HCT116 (cell line): Measurements from ENCODE around the gene SARM1. TPM values are rescaled to one million over a fixed set of nuclear protein-coding genes. Genes with fewer than 3 reads are reported as not detected.

Experiments
- ATAC-seq: fragments of 200-7000 bp; cut with Tn5 transposase; 2 replicates; pipeline ENCODE4 v1.9.1; 2020; ENCODE audit warnings: mild to moderate bottlenecking, moderate library complexity
- BruUV-seq: library from RNA; stranded (reverse); fragments of 400-500 nt; replicated peaks from 2 replicates; lab custom pipeline; 2021; lab: Mats Ljungman, UMichigan
- CTCF ChIA-PET: fragments of 300-600 bp; sonication (Branson Sonifier 250); formaldehyde crosslinking; loops from one replicate; lab custom pipeline; 2021; ENCODE audit warnings: antibody characterized with exemption; lab: Charles Lee
- POLR2A ChIA-PET: fragments of 300-600, 350-600 bp; sonication (Branson Sonifier 250); formaldehyde crosslinking; loops from one replicate; lab custom pipeline; 2021; ENCODE audit warnings: antibody characterized with exemption; lab: Charles Lee
- RAD21 ChIA-PET, 2 experiments: fragments of 300-600 bp; sonication (Branson Sonifier 250); formaldehyde crosslinking; loops; one replicate each; lab custom pipeline; 2023; ENCODE audit warnings: low total read pairs in 2 of 2; ENCODE audit not compliant: uncharacterized antibody in 2 of 2, unreplicated experiment in 2 of 2, low non-redundant PET in 1 of 2; lab: Charles Lee
- DNase-seq: peaks from one replicate; pipeline ENCODE4 v3.0.0-alpha.2; 2010; ENCODE audit warnings: low read depth, low spot score
- H2AFZ ChIP-seq: fragments of 200-600 bp; shearing (Covaris generic), sonication (generic); 2 replicates; pipeline ENCODE4 v1.6.1; 2017; ENCODE audit warnings: low read depth, mixed run types, mixed read lengths, antibody characterized with exemption, low read length; ENCODE audit not compliant: poor library complexity, severe bottlenecking
- H3K27ac ChIP-seq: 2 replicates; pipeline ENCODE4 v1.5.1; 2012; ENCODE audit warnings: low read depth, low read length
- H3K27me3 ChIP-seq: fragments of 200-600 bp; sonication (generic); 2 replicates; pipeline ENCODE4 v1.6.1; 2016; ENCODE audit warnings: mixed run types, low read length, mixed read lengths; ENCODE audit not compliant: insufficient read depth
- H3K36me3 ChIP-seq, 2 experiments: fragments of 200-500 bp in 1 of 2; fragments of 200-600 bp in 1 of 2; sonication (Bioruptor generic) in 1 of 2; sonication (generic) in 1 of 2; 2 replicates each; pipeline versions ENCODE4 v1.5.1 to v1.6.1; 2014 to 2016; ENCODE audit warnings: low read length in 2 of 2, inconsistent platforms in 1 of 2, mixed read lengths in 1 of 2, mixed run types in 1 of 2; ENCODE audit not compliant: insufficient read depth in 2 of 2, control insufficient read depth in 1 of 2
- H3K4me1 ChIP-seq, 2 experiments: fragments of 200-600 bp in 1 of 2; sonication (generic) in 1 of 2; 2 replicates each; pipeline versions ENCODE4 v1.5.1 to v1.6.1; 2012 to 2017; ENCODE audit warnings: low read length in 2 of 2, inconsistent platforms in 1 of 2, mild to moderate bottlenecking in 1 of 2, mixed read lengths in 1 of 2, mixed run types in 1 of 2, moderate library complexity in 1 of 2; ENCODE audit not compliant: insufficient read depth in 2 of 2, control insufficient read depth in 1 of 2
- H3K4me2 ChIP-seq: fragments of 200-600 bp; sonication (generic); 2 replicates; pipeline ENCODE4 v1.6.1; 2017; ENCODE audit warnings: mixed run types, low read length, mixed read lengths
- H3K4me3 ChIP-seq, 2 experiments: fragments of 200-600 bp in 1 of 2; sonication (generic) in 1 of 2; replicated peaks in 1 of 2; 2 replicates each; pipeline ENCODE4 v1.5.1; 2011 to 2016; ENCODE audit warnings: low read length in 2 of 2, control low read depth in 1 of 2, low read depth in 1 of 2, mild to moderate bottlenecking in 1 of 2, mixed read lengths in 1 of 2, mixed run types in 1 of 2
- H3K79me2 ChIP-seq: fragments of 200-600 bp; sonication (generic); 2 replicates; pipeline ENCODE4 v1.6.1; 2017; ENCODE audit warnings: mild to moderate bottlenecking, mixed run types, low read length, moderate library complexity, mixed read lengths; ENCODE audit not compliant: insufficient read depth
- H3K9ac ChIP-seq: fragments of 200-600 bp; sonication (generic); 2 replicates; pipeline ENCODE4 v1.6.1; 2016; ENCODE audit warnings: low read length, mixed read lengths
- H3K9me2 ChIP-seq: fragments of 200-600 bp; sonication (generic), shearing (Covaris generic); 2 replicates; pipeline ENCODE4 v1.6.1; 2017; ENCODE audit warnings: mixed run types, mild to moderate bottlenecking, moderate library complexity; ENCODE audit not compliant: insufficient read depth
- H3K9me3 ChIP-seq, 2 experiments: fragments of 200-500 bp in 1 of 2; fragments of 200-600 bp in 1 of 2; sonication (Bioruptor generic) in 1 of 2; sonication (generic) in 1 of 2; 2 replicates each; pipeline ENCODE4 v1.6.1; 2014 to 2017; ENCODE audit warnings: low read length in 2 of 2, mixed read lengths in 2 of 2, inconsistent platforms in 1 of 2, low read depth in 1 of 2, mild to moderate bottlenecking in 1 of 2, mixed run types in 1 of 2, moderate library complexity in 1 of 2; ENCODE audit not compliant: control insufficient read depth in 1 of 2, insufficient read depth in 1 of 2
- H4K20me1 ChIP-seq: fragments of 200-600 bp; sonication (generic), shearing (Covaris generic); 2 replicates; pipeline ENCODE4 v1.6.1; 2017; ENCODE audit warnings: mixed run types, mild to moderate bottlenecking, moderate library complexity; ENCODE audit not compliant: insufficient read depth
- CBX3 ChIP-seq: IDR thresholded peaks from 2 replicates; pipeline ENCODE4 v1.6.1; 2012; ENCODE audit warnings: low read depth
- CEBPB ChIP-seq: IDR thresholded peaks from 2 replicates; pipeline ENCODE4 v1.6.1; 2012; ENCODE audit warnings: low read depth
- EGR1 ChIP-seq: IDR thresholded peaks from 2 replicates; pipeline ENCODE4 v1.6.1; 2012; ENCODE audit warnings: low read depth
- ELF1 ChIP-seq: IDR thresholded peaks from 2 replicates; pipeline ENCODE4 v1.6.1; 2012; ENCODE audit warnings: low read depth, borderline replicate concordance
- EZH2 ChIP-seq: fragments of 200-600 bp; sonication (generic); IDR thresholded peaks from 2 replicates; pipeline ENCODE4 v1.6.1; 2017; ENCODE audit warnings: antibody characterized with exemption, mixed run types
- EZH2phosphoT487 ChIP-seq: fragments of 200-600 bp; IDR thresholded peaks from 2 replicates; pipeline ENCODE4 v1.6.1; 2018; ENCODE audit warnings: antibody characterized with exemption, borderline replicate concordance
- FOSL1 ChIP-seq: IDR thresholded peaks from 2 replicates; pipeline ENCODE4 v1.6.1; 2012; ENCODE audit warnings: low read depth
- JUND ChIP-seq: IDR thresholded peaks from 2 replicates; pipeline ENCODE4 v1.6.1; 2012
- POLR2A ChIP-seq: IDR thresholded peaks from 2 replicates; pipeline ENCODE4 v1.7.0; 2011; ENCODE audit warnings: borderline replicate concordance; ENCODE audit not compliant: insufficient read depth, insufficient read length; ENCODE audit errors: extremely low read depth
- SIN3A ChIP-seq: IDR thresholded peaks from 2 replicates; pipeline ENCODE4 v1.6.1; 2012; ENCODE audit warnings: low read depth
- SP1 ChIP-seq: IDR thresholded peaks from 2 replicates; pipeline ENCODE4 v1.6.1; 2012; ENCODE audit warnings: low read depth
- SRF ChIP-seq: IDR thresholded peaks from 2 replicates; pipeline ENCODE4 v1.6.1; 2012; ENCODE audit warnings: low read depth
- TCF7L2 ChIP-seq: IDR thresholded peaks from 2 replicates; pipeline ENCODE4 v1.7.0; 2011; ENCODE audit warnings: borderline replicate concordance, inconsistent platforms; ENCODE audit not compliant: insufficient read depth, insufficient read length; ENCODE audit errors: extremely low read depth
- YY1 ChIP-seq: IDR thresholded peaks from 2 replicates; pipeline ENCODE4 v1.6.1; 2011; ENCODE audit warnings: low read length, low read depth, moderate library complexity, mild to moderate bottlenecking; ENCODE audit not compliant: insufficient replicate concordance; ENCODE audit errors: extremely low read depth
- ZFX ChIP-seq: fragments of 450-650 bp; IDR thresholded peaks from 2 replicates; pipeline ENCODE4 v1.6.1; 2017
- ZNF274 ChIP-seq: fragments of 200-500 bp; sonication (Bioruptor generic); IDR thresholded peaks from 2 replicates; pipeline ENCODE4 v1.6.1; 2014; ENCODE audit warnings: mild to moderate bottlenecking, low read depth, low read length, inconsistent platforms
- intact Hi-C: fragments of 100-400 bp; cut with micrococcal nuclease; formaldehyde crosslinking; loops from 2 replicates; pipeline ENCODE4 v1.10.0; 2022
- total RNA-seq: library from RNA; stranded (reverse); gene quantifications from one replicate; pipeline ENCODE4 v1.2.1, GENCODE V29; 2021; ENCODE audit not compliant: unreplicated experiment
- TF ChIP-seq, protein P1 (sequence below), 3 experiments: fragments of 200-600 bp in 1 of 3; sonication (generic) in 1 of 3; IDR thresholded peaks in 2 of 3; conservative IDR thresholded peaks in 1 of 3; 2 replicates each; pipeline ENCODE4 v1.5.1; 2012 to 2017; ENCODE audit warnings: low read depth in 2 of 3, low read length in 2 of 3, antibody characterized with exemption in 1 of 3, borderline replicate concordance in 1 of 3, control low read depth in 1 of 3, mild to moderate bottlenecking in 1 of 3, mixed read lengths in 1 of 3, mixed run types in 1 of 3, moderate library complexity in 1 of 3; ENCODE audit not compliant: insufficient read depth in 1 of 3
- TF ChIP-seq, protein P2 (sequence below): IDR thresholded peaks from 2 replicates; pipeline ENCODE4 v1.6.1; 2012; ENCODE audit warnings: low read depth
- TF ChIP-seq, protein P3 (sequence below): IDR thresholded peaks from 2 replicates; pipeline ENCODE4 v1.6.1; 2012
- TF ChIP-seq, protein P4 (sequence below): IDR thresholded peaks from 2 replicates; pipeline ENCODE4 v1.6.1; 2012

Gene SARM1
- total RNA-seq, 1 experiment from 2014 or later, result 1.3 TPM

DNA sequence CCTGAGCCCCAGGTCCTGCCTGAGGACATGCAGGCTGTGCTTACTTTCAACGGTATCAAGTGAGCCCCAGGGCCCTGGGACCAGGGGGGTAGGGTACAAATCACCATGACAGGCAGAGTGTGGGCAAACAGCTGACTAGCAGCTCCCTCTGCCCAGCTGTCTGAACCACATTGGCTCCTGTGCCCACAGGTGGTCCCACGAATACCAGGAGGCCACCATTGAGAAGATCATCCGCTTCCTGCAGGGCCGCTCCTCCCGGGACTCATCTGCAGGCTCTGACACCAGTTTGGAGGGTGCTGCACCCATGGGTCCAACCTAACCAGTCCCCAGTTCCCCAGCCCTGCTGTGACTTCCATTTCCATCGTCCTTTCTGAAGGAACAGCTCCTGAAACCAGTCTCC is 24.5 kb downstream of the SARM1 start:
- RAD21 ChIA-PET, result no interaction called here
- Histone ChIP-seq H3K36me3 (0 out of 4 replicates have a peak, but pooled peaks cover 4 to 6% of the 10 kb centered on the region in 2 experiments), H3K9me3 (no peaks in the 10 kb centered on the region), H3K9me2 (no peaks in the 10 kb centered on the region), H4K20me1 (no peaks in the 10 kb centered on the region), H2AFZ (no peak overlapping the region), H3K27ac (no peak overlapping the region), H3K4me3 (no peak overlapping the region), H3K4me1 (no peaks in the 10 kb centered on the region), H3K27me3 (no peaks in the 10 kb centered on the region), H3K4me2 (no peak overlapping the region), H3K79me2 (no peaks in the 10 kb centered on the region), H3K9ac (no peak overlapping the region)
- BruUV-seq, result no TSS peak
- intact Hi-C loops, result no loop called here
- TF ChIP-seq YY1 (no peak), ZFX (no peak), EGR1 (no peak), EZH2phosphoT487 (no peak), POLR2A (no peak), CBX3 (no peak), ELF1 (no peak), SRF (no peak), JUND (no peak), FOSL1 (no peak), SIN3A (no peak), EZH2 (no peak), ZNF274 (no peak), SP1 (no peak), TCF7L2 (no peak), CEBPB (no peak)
- TF ChIP-seq, protein P1, sequence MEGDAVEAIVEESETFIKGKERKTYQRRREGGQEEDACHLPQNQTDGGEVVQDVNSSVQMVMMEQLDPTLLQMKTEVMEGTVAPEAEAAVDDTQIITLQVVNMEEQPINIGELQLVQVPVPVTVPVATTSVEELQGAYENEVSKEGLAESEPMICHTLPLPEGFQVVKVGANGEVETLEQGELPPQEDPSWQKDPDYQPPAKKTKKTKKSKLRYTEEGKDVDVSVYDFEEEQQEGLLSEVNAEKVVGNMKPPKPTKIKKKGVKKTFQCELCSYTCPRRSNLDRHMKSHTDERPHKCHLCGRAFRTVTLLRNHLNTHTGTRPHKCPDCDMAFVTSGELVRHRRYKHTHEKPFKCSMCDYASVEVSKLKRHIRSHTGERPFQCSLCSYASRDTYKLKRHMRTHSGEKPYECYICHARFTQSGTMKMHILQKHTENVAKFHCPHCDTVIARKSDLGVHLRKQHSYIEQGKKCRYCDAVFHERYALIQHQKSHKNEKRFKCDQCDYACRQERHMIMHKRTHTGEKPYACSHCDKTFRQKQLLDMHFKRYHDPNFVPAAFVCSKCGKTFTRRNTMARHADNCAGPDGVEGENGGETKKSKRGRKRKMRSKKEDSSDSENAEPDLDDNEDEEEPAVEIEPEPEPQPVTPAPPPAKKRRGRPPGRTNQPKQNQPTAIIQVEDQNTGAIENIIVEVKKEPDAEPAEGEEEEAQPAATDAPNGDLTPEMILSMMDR (IDR thresholded peaks at IDR 0.05 in 2 of 3, conservative IDR thresholded peaks at IDR 0.05 in 1 of 3; ENCODE audit: borderline replicate concordance in 1 of 3, insufficient read depth in 1 of 3, low read depth in 2 of 3, low read length in 2 of 3), result no peak
- TF ChIP-seq, protein P2, sequence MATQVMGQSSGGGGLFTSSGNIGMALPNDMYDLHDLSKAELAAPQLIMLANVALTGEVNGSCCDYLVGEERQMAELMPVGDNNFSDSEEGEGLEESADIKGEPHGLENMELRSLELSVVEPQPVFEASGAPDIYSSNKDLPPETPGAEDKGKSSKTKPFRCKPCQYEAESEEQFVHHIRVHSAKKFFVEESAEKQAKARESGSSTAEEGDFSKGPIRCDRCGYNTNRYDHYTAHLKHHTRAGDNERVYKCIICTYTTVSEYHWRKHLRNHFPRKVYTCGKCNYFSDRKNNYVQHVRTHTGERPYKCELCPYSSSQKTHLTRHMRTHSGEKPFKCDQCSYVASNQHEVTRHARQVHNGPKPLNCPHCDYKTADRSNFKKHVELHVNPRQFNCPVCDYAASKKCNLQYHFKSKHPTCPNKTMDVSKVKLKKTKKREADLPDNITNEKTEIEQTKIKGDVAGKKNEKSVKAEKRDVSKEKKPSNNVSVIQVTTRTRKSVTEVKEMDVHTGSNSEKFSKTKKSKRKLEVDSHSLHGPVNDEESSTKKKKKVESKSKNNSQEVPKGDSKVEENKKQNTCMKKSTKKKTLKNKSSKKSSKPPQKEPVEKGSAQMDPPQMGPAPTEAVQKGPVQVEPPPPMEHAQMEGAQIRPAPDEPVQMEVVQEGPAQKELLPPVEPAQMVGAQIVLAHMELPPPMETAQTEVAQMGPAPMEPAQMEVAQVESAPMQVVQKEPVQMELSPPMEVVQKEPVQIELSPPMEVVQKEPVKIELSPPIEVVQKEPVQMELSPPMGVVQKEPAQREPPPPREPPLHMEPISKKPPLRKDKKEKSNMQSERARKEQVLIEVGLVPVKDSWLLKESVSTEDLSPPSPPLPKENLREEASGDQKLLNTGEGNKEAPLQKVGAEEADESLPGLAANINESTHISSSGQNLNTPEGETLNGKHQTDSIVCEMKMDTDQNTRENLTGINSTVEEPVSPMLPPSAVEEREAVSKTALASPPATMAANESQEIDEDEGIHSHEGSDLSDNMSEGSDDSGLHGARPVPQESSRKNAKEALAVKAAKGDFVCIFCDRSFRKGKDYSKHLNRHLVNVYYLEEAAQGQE, result no peak
- TF ChIP-seq, protein P3, sequence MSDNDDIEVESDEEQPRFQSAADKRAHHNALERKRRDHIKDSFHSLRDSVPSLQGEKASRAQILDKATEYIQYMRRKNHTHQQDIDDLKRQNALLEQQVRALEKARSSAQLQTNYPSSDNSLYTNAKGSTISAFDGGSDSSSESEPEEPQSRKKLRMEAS, result no peak
- TF ChIP-seq, protein P4, sequence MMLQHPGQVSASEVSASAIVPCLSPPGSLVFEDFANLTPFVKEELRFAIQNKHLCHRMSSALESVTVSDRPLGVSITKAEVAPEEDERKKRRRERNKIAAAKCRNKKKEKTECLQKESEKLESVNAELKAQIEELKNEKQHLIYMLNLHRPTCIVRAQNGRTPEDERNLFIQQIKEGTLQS, result no peak
- CTCF ChIA-PET, result no interaction called here
- ATAC-seq (no peak), DNase-seq (no peak)
- POLR2A ChIA-PET, result interaction anchor here (1.0 kb wide), 1 partner anchor 39 kb away, joined by 3 read pairs; the partner anchor contains the start of gene POLDIP2
